H1 (cell line): Measurements from ENCODE around the gene VSX1. TPM values are rescaled to one million over a fixed set of nuclear protein-coding genes. Genes with fewer than 3 reads are reported as not detected.

Source experiments
- CTCF ChIA-PET: fragments of 300-600 bp; sonication (Branson Sonifier 250); formaldehyde crosslinking; loops from one replicate; lab custom pipeline; 2021; ENCODE audit not compliant: partially characterized antibody; lab: Charles Lee
- POLR2A ChIA-PET: fragments of 300-600 bp; sonication (Branson Sonifier 250); formaldehyde crosslinking; loops from one replicate; lab custom pipeline; 2021; ENCODE audit warnings: inconsistent platforms; ENCODE audit not compliant: partially characterized antibody; lab: Charles Lee
- DNase-seq, 2 experiments: peaks; one replicate each; pipeline versions ENCODE4 v3.0.0 to v3.0.0-alpha.2; 2010 to 2022; ENCODE audit warnings: low spot score in 2 of 2, low read depth in 1 of 2, mixed read lengths in 1 of 2
- FAIRE-seq: peaks from 2 replicates; lab custom pipeline; 2011; peaks lifted over from hg19 to GRCh38; lab: Jason Lieb, UNC
- H2AFZ ChIP-seq: 2 replicates; pipeline ENCODE4 v1.8.1; 2012; ENCODE audit warnings: low read length, inconsistent platforms
- H2AK5ac ChIP-seq: 2 replicates; pipeline ENCODE4 v1.6.1; 2013; ENCODE audit warnings: low read depth, low read length
- H2BK120ac ChIP-seq: replicated peaks from 2 replicates; pipeline ENCODE3; 2013; ENCODE audit warnings: low read depth, low read length, inconsistent platforms
- H2BK12ac ChIP-seq: 2 replicates; pipeline ENCODE4 v1.6.1; 2013; ENCODE audit warnings: low read depth, low read length
- H2BK15ac ChIP-seq: 2 replicates; pipeline ENCODE4 v1.6.1; 2013; ENCODE audit warnings: low read length
- H2BK20ac ChIP-seq: 2 replicates; pipeline ENCODE4 v1.6.1; 2013; ENCODE audit warnings: low read length
- H2BK5ac ChIP-seq: 2 replicates; pipeline ENCODE4 v1.6.1; 2013; ENCODE audit warnings: low read depth, low read length
- H3K14ac ChIP-seq: 2 replicates; pipeline ENCODE4 v1.6.1; 2013; ENCODE audit warnings: inconsistent platforms; ENCODE audit not compliant: insufficient read length
- H3K18ac ChIP-seq: 2 replicates; pipeline ENCODE4 v1.6.1; 2013; ENCODE audit warnings: low read length; ENCODE audit errors: extremely low read depth
- H3K23ac ChIP-seq: 2 replicates; pipeline ENCODE4 v1.6.1; 2013; ENCODE audit warnings: inconsistent platforms; ENCODE audit not compliant: insufficient read length
- H3K23me2 ChIP-seq: 2 replicates; pipeline ENCODE4 v1.6.1; 2013; ENCODE audit warnings: low read depth, low read length
- H3K27ac ChIP-seq: 2 replicates; pipeline ENCODE4 v1.6.1; 2011; ENCODE audit warnings: low read depth, low read length, inconsistent platforms
- H3K27me3 ChIP-seq, 4 experiments: replicated peaks in 1 of 4; 1 replicate in 1 of 4; 2 replicates in 3 of 4; pipeline versions ENCODE4 v1.6.1 to v1.8.1; 2011 to 2013; ENCODE audit warnings: low read length in 3 of 4, mild to moderate bottlenecking in 3 of 4, inconsistent platforms in 2 of 4, mixed read lengths in 2 of 4, moderate library complexity in 1 of 4; ENCODE audit not compliant: control insufficient read depth in 3 of 4, insufficient read depth in 3 of 4; ENCODE audit errors: extremely low read depth in 1 of 4
- H3K36me3 ChIP-seq, 4 experiments: 2 replicates each; pipeline versions ENCODE4 v1.6.1 to v1.8.1; 2011 to 2013; ENCODE audit warnings: mild to moderate bottlenecking in 4 of 4, low read length in 3 of 4, moderate library complexity in 2 of 4, control low read depth in 1 of 4, inconsistent platforms in 1 of 4; ENCODE audit not compliant: insufficient read depth in 4 of 4, control insufficient read depth in 2 of 4
- H3K4ac ChIP-seq: replicated peaks from 2 replicates; pipeline ENCODE3; 2013; ENCODE audit warnings: low read length, low read depth, mixed read lengths, inconsistent platforms; ENCODE audit not compliant: insufficient read length
- H3K4me1 ChIP-seq, 4 experiments: replicated peaks in 1 of 4; 1 replicate in 1 of 4; 2 replicates in 3 of 4; pipeline versions ENCODE4 v1.6.1 to v1.8.1; 2011 to 2013; ENCODE audit warnings: low read length in 3 of 4, inconsistent platforms in 2 of 4, mixed read lengths in 1 of 4; ENCODE audit not compliant: insufficient read depth in 4 of 4, control insufficient read depth in 3 of 4
- H3K4me2 ChIP-seq, 2 experiments: 2 replicates each; pipeline versions ENCODE4 v1.6.1 to v1.8.1; 2011 to 2013; ENCODE audit warnings: low read depth in 2 of 2, low read length in 2 of 2, control low read depth in 1 of 2, inconsistent platforms in 1 of 2, mild to moderate bottlenecking in 1 of 2; ENCODE audit not compliant: insufficient read depth in 1 of 2
- H3K4me3 ChIP-seq, 4 experiments: fragments of 200-600, 300-600 bp in 1 of 4; sonication (generic), shearing (Covaris generic), sonication (Bioruptor Twin) in 1 of 4; 2 replicates each; pipeline versions ENCODE4 v1.5.1 to v1.8.1; 2011 to 2016; ENCODE audit warnings: low read length in 4 of 4, low read depth in 3 of 4, control low read depth in 2 of 4, inconsistent platforms in 2 of 4, mild to moderate bottlenecking in 2 of 4, mixed read lengths in 1 of 4, moderate library complexity in 1 of 4; ENCODE audit not compliant: insufficient read depth in 2 of 4; ENCODE audit errors: extremely low read depth in 1 of 4
- H3K56ac ChIP-seq: replicated peaks from 2 replicates; pipeline ENCODE3; 2013; ENCODE audit warnings: low read depth, mild to moderate bottlenecking, mixed read lengths, low read length, inconsistent platforms; ENCODE audit not compliant: insufficient read length
- H3K79me1 ChIP-seq: 2 replicates; pipeline ENCODE4 v1.6.1; 2013; ENCODE audit warnings: low read depth, low read length, control low read depth
- H3K79me2 ChIP-seq, 2 experiments: 2 replicates each; pipeline versions ENCODE4 v1.6.1 to v1.8.1; 2012 to 2013; ENCODE audit warnings: low read length in 2 of 2, mild to moderate bottlenecking in 2 of 2, inconsistent platforms in 1 of 2; ENCODE audit not compliant: insufficient read depth in 2 of 2, control insufficient read depth in 1 of 2
- H3K9ac ChIP-seq, 4 experiments: replicated peaks in 1 of 4; 1 replicate in 1 of 4; 2 replicates in 3 of 4; pipeline versions ENCODE4 v1.6.1 to v1.8.1; 2011 to 2013; ENCODE audit warnings: low read depth in 3 of 4, low read length in 3 of 4, control low read depth in 2 of 4, mild to moderate bottlenecking in 2 of 4, moderate library complexity in 2 of 4, inconsistent platforms in 1 of 4; ENCODE audit errors: extremely low read depth in 1 of 4
- H3K9me3 ChIP-seq, 2 experiments: 2 replicates each; pipeline versions ENCODE4 v1.6.1 to v1.8.1; 2012 to 2013; ENCODE audit warnings: mild to moderate bottlenecking in 2 of 2, moderate library complexity in 2 of 2, control low read depth in 1 of 2, inconsistent platforms in 1 of 2, low read depth in 1 of 2, low read length in 1 of 2, mixed read lengths in 1 of 2; ENCODE audit not compliant: insufficient read depth in 2 of 2
- H4K20me1 ChIP-seq, 2 experiments: replicated peaks in 1 of 2; 2 replicates each; pipeline versions ENCODE3 to v1.8.1; 2011 to 2013; ENCODE audit warnings: inconsistent platforms in 2 of 2, low read length in 2 of 2, mild to moderate bottlenecking in 1 of 2; ENCODE audit not compliant: insufficient read depth in 2 of 2, control insufficient read depth in 1 of 2
- H4K5ac ChIP-seq: 2 replicates; pipeline ENCODE4 v1.6.1; 2013; ENCODE audit warnings: low read length, low read depth, mixed read lengths, inconsistent platforms; ENCODE audit not compliant: insufficient read length
- H4K8ac ChIP-seq: 2 replicates; pipeline ENCODE4 v1.8.0; 2013; ENCODE audit warnings: mild to moderate bottlenecking, moderate library complexity, low read length, inconsistent platforms; ENCODE audit not compliant: insufficient read depth; ENCODE audit errors: extremely low read depth
- H4K91ac ChIP-seq: replicated peaks from 2 replicates; pipeline ENCODE3; 2013; ENCODE audit warnings: low read length, mixed read lengths, inconsistent platforms; ENCODE audit not compliant: insufficient read length
- BACH1 ChIP-seq: IDR thresholded peaks from 2 replicates; pipeline ENCODE4 v1.6.1; 2012; ENCODE audit warnings: low read length, improper control_type of control experiment
- EZH2 ChIP-seq: fragments of 200-600 bp; sonication (generic); IDR thresholded peaks from 2 replicates; pipeline ENCODE4 v1.7.1; 2012; ENCODE audit warnings: low read depth, mild to moderate bottlenecking, moderate library complexity, low read length, inconsistent platforms; ENCODE audit not compliant: severe bottlenecking
- HDAC6 ChIP-seq: IDR thresholded peaks from one replicate; pipeline ENCODE4 v1.7.1; 2012; ENCODE audit warnings: low read depth, mild to moderate bottlenecking, inconsistent platforms, low read length, moderate library complexity
- NANOG ChIP-seq: IDR thresholded peaks from 2 replicates; pipeline ENCODE4 v1.6.1; 2011; ENCODE audit warnings: low read length, low read depth, mild to moderate bottlenecking, inconsistent platforms; ENCODE audit not compliant: insufficient read depth, poor library complexity, severe bottlenecking
- WGBS, 2 experiments: shearing (Covaris generic) in 1 of 2; methylation state at CpG; one replicate each; pipeline versions ENCODE4 v1.1.6 to v1.1.7; 2013 to 2015; ENCODE audit warnings: low lambda C conversion rate in 2 of 2, mixed read lengths in 2 of 2, inconsistent platforms in 1 of 2, low coverage in 1 of 2, missing lambda C conversion rate in 1 of 2; ENCODE audit not compliant: insufficient replicate concordance in 2 of 2, insufficient coverage in 1 of 2, insufficient read length in 1 of 2; ENCODE audit errors: extremely low coverage in 1 of 2, missing lambda C conversion rate in 1 of 2; 5-methylcytosine and 5-hydroxymethylcytosine counted together
- polyA plus RNA-seq, 7 experiments: library from polyadenylated mRNA; depleted of rRNA in 3 of 7; stranded (reverse) in 5 of 7; unstranded in 2 of 7; fragments of >200 nt in 5 of 7; fragments of 200-250 nt in 2 of 7; gene quantifications; 1 replicate in 5 of 7; 2 replicates in 1 of 7; 4 replicates in 1 of 7; pipeline versions ENCODE4 v1.2.1 to v1.2.3, GENCODE V29; 2011 to 2013; ENCODE audit warnings: missing spikeins in 2 of 7, mixed read lengths in 2 of 7
- total RNA-seq: library from RNA; stranded (reverse); fragmentation: NEBNext Ultra II Directional; extraction: Animal tissue kit (Norgen Biotek cat#: 25700); gene quantifications from 2 replicates; pipeline ENCODE4 v1.2.1, GENCODE V29; 2021

VSX1 gene
- total and polyA plus RNA-seq, 2 of the 8 experiments (the other 6 are each of a cell fraction or from before 2014, with no cell fraction given): 0.14 TPM; not detected in 1

- Histone ChIP-seq H2AK5ac (no peak overlapping the region), H3K79me2 (no peaks in the 10 kb centered on the region), H2AFZ (no peak overlapping the region), H3K9me3 (no peaks in the 10 kb centered on the region), H3K23ac (no peak overlapping the region), H3K4me3 (no peak overlapping the region), H3K79me1 (no peaks in the 10 kb centered on the region), H2BK12ac (no peak overlapping the region), H3K4ac (no peak overlapping the region), H2BK120ac (no peak overlapping the region), H3K23me2 (no peaks in the 10 kb centered on the region; the same call in 1 of the 2 replicates), H3K14ac (no peak overlapping the region), H2BK15ac (no peak overlapping the region), H3K9ac (no peak overlapping the region), H2BK20ac (no peak overlapping the region), H4K8ac (no peak overlapping the region), H3K36me3 (no peaks in the 10 kb centered on the region), H3K4me1 (peaks cover 0 to 5% (median 4%) of the 10 kb centered on the region in 4 experiments; a peak in 5 of 7 replicates), H4K91ac (no peak overlapping the region), H3K18ac (no peak overlapping the region), H4K5ac (no peak overlapping the region), H3K27me3 (peaks cover 2 to 17% (median 12%) of the 10 kb centered on the region in 4 experiments), H3K4me2 (no peak overlapping the region), H3K56ac (no peak overlapping the region), H3K27ac (no peak overlapping the region), H2BK5ac (peak overlapping the region; percentile 2; the same call in 1 of the 2 replicates), H4K20me1 (no peaks in the 10 kb centered on the region)
- WGBS, 2 experiments: 86% methylated on average over 7 of the region's 7 CpGs; no CpG with 5 or more reads in 1 of the 2 experiments
- ChIA-PET POLR2A (interaction anchor here (1.4 kb wide), 1 partner anchor 27 kb away, joined by 3 read pairs; no protein-coding TSS in a partner anchor), CTCF (no interaction called here)
- FAIRE-seq (no peak), DNase-seq (no peak)
- TF ChIP-seq EZH2 (no peak), NANOG (no peak), BACH1 (no peak), HDAC6 (no peak)
These were observed 30.4 kb downstream of the VSX1 start for GRCh38 chr20:25051386-25052155.
